Lower leg skin (tissue), 4 donors: ENCODE measurements around the gene ABI1. TPM values are rescaled to one million over a fixed set of nuclear protein-coding genes. Genes with fewer than 3 reads are reported as not detected.

Experiments used
- DNase-seq, 2 donors: peaks; one replicate each; pipeline ENCODE4 v3.0.0-alpha.2; 2019; ENCODE audit warnings: low spot score in 2 of 2
- H3K4me3 ChIP-seq: fragments of 200-600 bp; sonication (generic); 2 replicates; pipeline ENCODE4 v1.5.1; 2017; ENCODE audit warnings: mild to moderate bottlenecking, low read depth; ENCODE audit not compliant: poor library complexity, severe bottlenecking
- CTCF ChIP-seq, 3 donors: fragments of 450-650 bp; IDR thresholded peaks; one replicate each; pipeline ENCODE4 v1.5.1; 2016; ENCODE audit warnings: antibody characterized with exemption in 3 of 3, mild to moderate bottlenecking in 3 of 3, moderate library complexity in 2 of 3
- POLR2A ChIP-seq, 2 donors: fragments of 450-650 bp; IDR thresholded peaks; one replicate each; pipeline ENCODE4 v1.6.1; 2016 to 2017; ENCODE audit warnings: antibody characterized with exemption in 2 of 2, mild to moderate bottlenecking in 1 of 2, moderate library complexity in 1 of 2
- WGBS, 2 donors: methylation state at CpG; one replicate each; pipeline ENCODE4 v1.1.5; 2018; 5-methylcytosine and 5-hydroxymethylcytosine counted together
- intact Hi-C: fragments of 100-400 bp; cut with DNase I; formaldehyde crosslinking; loops from one replicate; pipeline ENCODE4 v1.15.0; 2023; ENCODE audit warnings: low total_unique reads
- total RNA-seq, 4 donors: library from RNA; depleted of rRNA; stranded (reverse); fragments of >200 nt; gene quantifications; one replicate each; pipeline ENCODE4 v1.1.0, GENCODE V29; 2016

Gene ABI1
- total RNA-seq, 4 donors from 2014 or later: 59.6 to 78.5 (median 68.4) TPM

- TF ChIP-seq CTCF (IDR thresholded peaks at IDR 0.05): no peak
- no peak for TF ChIP-seq POLR2A (IDR thresholded peaks at IDR 0.05)
- intact Hi-C loops: no loop called here
- no peak overlapping the region for H3K4me3 ChIP-seq
- DNase-seq: no peak
- WGBS, 2 donors: 84 to 88% methylated on average over 13 to 14 of the region's 14 CpGs
Measured at GRCh38 chr10:26733750-26734568, 126.8 kb downstream of the ABI1 start.

- TF ChIP-seq POLR2A (IDR thresholded peaks at IDR 0.05): no peak
- TF ChIP-seq CTCF (IDR thresholded peaks at IDR 0.05): no peak
- no peak overlapping the region for H3K4me3 ChIP-seq
- no peak for DNase-seq
- 94% methylated on average over 2 of the region's 2 CpGs for WGBS, 2 donors
- intact Hi-C loops: no loop called here
Measured at GRCh38 chr10:26730552-26730951, 130.2 kb downstream of the ABI1 start.

DNA sequence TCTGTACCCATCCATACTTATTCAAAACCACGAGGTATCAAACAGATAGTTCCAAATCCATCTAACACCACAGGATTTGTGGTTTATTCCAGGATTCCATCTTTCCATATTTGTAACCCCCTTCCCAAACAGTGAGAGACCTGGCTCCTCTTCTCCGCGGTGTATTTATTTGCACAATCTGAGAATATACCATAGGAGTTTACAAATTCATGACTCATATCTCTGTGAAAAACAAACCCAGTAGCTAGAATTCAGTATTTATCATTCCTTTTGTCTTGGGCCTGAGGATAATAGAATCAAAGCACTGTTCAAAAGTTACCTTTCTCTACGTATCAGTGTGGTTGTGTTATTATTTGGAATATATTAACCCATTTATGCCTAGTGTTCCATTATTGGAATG lies 131.4 kb downstream of the ABI1 start:
- no peak overlapping the region for H3K4me3 ChIP-seq
- DNase-seq: no peak
- WGBS, 2 donors: 93 to 94% methylated on average over 4 of the region's 4 CpGs
- TF ChIP-seq CTCF (IDR thresholded peaks at IDR 0.05): no peak
- no peak for TF ChIP-seq POLR2A (IDR thresholded peaks at IDR 0.05)
- intact Hi-C loops: loop anchor here (5.0 kb wide), 1 partner anchor 153 kb away; no protein-coding TSS in a partner anchor

- intact Hi-C loops: loop anchor here (5.0 kb wide), 1 partner anchor 153 kb away; no protein-coding TSS in a partner anchor
- DNase-seq: peak in 1 of 2 donors; percentile 32
- WGBS, 2 donors: 89 to 90% methylated on average over 7 of the region's 7 CpGs
- H3K4me3 ChIP-seq: no peak overlapping the region
- TF ChIP-seq POLR2A (IDR thresholded peaks at IDR 0.05) (no peak), CTCF (IDR thresholded peaks at IDR 0.05) (no peak)
Measured at GRCh38 chr10:26728957-26729356, 131.8 kb downstream of the ABI1 start.

GRCh38 chr10:26727005-26727404 lies 133.8 kb downstream of the ABI1 start:
- intact Hi-C loops: loop anchor here (5.0 kb wide), 1 partner anchor 155 kb away; no protein-coding TSS in a partner anchor
- H3K4me3 ChIP-seq: no peak overlapping the region
- no peak for DNase-seq
- WGBS, 2 donors: 93 to 100% methylated on average over 1 of the region's 1 CpG
- TF ChIP-seq POLR2A (IDR thresholded peaks at IDR 0.05) (no peak), CTCF (IDR thresholded peaks at IDR 0.05) (no peak)
